Body of pancreas (tissue), 4 donors: Measurements from ENCODE around the gene ZNG1B.
"Not testable (repeated sequence)": the region's sequence is repeated elsewhere in the genome, so short reads cannot be mapped to it uniquely, and the experiment has no call there.

ENCODE experiments used
- POLR2A ChIP-seq, 3 donors: fragments of 450-650 bp; IDR thresholded peaks; one replicate each; pipeline ENCODE4 v1.6.1; 2016; ENCODE audit warnings: antibody characterized with exemption in 3 of 3, mild to moderate bottlenecking in 2 of 3
- TF ChIP-seq, protein P1 (sequence below), 7 experiments: fragments of 450-650 bp in 4 of 7; fragments of 200-600 bp in 3 of 7; sonication (generic) in 3 of 7; IDR thresholded peaks; one replicate each; pipeline ENCODE4 v1.5.1; 2016 to 2019; ENCODE audit warnings: antibody characterized with exemption in 7 of 7

DNA sequence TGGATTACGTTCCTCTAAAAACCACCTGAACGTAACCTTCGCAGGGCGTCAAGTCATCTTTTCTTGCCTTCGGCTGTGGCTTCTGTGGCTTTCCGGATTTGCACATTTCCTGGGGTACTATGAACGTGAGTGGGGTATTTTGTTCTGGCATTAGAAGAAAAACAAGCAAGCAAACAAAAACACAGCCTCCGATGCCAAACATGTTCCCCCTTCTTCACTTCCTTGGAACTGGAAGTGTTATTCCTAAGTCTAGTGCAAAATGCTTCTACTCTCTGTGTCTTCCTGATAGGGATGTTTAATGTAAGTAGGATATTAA lies 63.2 kb downstream of the ZNG1B start:
- TF ChIP-seq, protein P1, sequence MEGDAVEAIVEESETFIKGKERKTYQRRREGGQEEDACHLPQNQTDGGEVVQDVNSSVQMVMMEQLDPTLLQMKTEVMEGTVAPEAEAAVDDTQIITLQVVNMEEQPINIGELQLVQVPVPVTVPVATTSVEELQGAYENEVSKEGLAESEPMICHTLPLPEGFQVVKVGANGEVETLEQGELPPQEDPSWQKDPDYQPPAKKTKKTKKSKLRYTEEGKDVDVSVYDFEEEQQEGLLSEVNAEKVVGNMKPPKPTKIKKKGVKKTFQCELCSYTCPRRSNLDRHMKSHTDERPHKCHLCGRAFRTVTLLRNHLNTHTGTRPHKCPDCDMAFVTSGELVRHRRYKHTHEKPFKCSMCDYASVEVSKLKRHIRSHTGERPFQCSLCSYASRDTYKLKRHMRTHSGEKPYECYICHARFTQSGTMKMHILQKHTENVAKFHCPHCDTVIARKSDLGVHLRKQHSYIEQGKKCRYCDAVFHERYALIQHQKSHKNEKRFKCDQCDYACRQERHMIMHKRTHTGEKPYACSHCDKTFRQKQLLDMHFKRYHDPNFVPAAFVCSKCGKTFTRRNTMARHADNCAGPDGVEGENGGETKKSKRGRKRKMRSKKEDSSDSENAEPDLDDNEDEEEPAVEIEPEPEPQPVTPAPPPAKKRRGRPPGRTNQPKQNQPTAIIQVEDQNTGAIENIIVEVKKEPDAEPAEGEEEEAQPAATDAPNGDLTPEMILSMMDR (IDR thresholded peaks at IDR 0.05), result not testable (repeated sequence)
- not testable (repeated sequence) for TF ChIP-seq POLR2A (IDR thresholded peaks at IDR 0.05)
